Measurements from ENCODE around the gene CMIP.

- TF ChIP-seq, protein P1, sequence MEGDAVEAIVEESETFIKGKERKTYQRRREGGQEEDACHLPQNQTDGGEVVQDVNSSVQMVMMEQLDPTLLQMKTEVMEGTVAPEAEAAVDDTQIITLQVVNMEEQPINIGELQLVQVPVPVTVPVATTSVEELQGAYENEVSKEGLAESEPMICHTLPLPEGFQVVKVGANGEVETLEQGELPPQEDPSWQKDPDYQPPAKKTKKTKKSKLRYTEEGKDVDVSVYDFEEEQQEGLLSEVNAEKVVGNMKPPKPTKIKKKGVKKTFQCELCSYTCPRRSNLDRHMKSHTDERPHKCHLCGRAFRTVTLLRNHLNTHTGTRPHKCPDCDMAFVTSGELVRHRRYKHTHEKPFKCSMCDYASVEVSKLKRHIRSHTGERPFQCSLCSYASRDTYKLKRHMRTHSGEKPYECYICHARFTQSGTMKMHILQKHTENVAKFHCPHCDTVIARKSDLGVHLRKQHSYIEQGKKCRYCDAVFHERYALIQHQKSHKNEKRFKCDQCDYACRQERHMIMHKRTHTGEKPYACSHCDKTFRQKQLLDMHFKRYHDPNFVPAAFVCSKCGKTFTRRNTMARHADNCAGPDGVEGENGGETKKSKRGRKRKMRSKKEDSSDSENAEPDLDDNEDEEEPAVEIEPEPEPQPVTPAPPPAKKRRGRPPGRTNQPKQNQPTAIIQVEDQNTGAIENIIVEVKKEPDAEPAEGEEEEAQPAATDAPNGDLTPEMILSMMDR (IDR thresholded peaks at IDR 0.05) = no peak
- no peak for TF ChIP-seq POLR2A (IDR thresholded peaks at IDR 0.05)
These were observed 37.9 kb downstream of the CMIP start for GRCh38 chr16:81482329-81483063.

Measured in thyroid gland (tissue), 4 donors.